Measurements from ENCODE around the gene CHAT. TPM values are rescaled to one million over a fixed set of nuclear protein-coding genes. Genes with fewer than 3 reads are reported as not detected.

Gene CHAT
- total RNA-seq, 2 donors from 2014 or later = 0.40 TPM; not detected in 1

- H3K4me3 ChIP-seq = no peak overlapping the region
- intact Hi-C loops (cut with DNase I) = no loop called here
- WGBS = 75% methylated on average over 6 of the region's 6 CpGs
These were observed 97.1 kb downstream of the CHAT start for GRCh38 chr10:49710966-49711365.

DNA sequence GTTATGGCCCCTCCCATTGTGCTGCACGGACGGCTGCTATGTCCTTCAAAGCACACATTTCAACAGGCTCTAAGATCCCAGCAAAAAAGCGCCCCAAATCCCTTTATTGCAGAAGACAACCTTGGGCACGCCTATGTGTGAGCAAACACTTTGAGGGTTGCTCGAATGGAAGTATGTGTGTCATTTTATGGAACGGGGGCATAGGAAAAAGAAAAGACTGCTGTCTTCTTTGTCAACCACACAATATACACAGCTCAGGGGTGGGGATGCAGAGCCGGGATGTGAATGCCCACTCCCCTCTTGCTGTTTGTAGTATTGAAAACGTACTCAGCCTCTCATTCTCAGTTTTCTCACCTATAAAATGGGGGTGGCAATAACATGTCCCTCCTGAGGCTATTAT lies 97.6 kb downstream of the CHAT start:
- Histone ChIP-seq H3K4me1 (replicated peaks) (no peaks in the 10 kb centered on the region), H3K27ac (no peak overlapping the region), H3K4me3 (no peak overlapping the region), H3K9me3 (no peaks in the 10 kb centered on the region), H3K36me3 (no peaks in the 10 kb centered on the region), H3K27me3 (replicated peaks; ENCODE audit: insufficient read depth) (no peaks in the 10 kb centered on the region)
- 29% methylated on average over 8 of the region's 8 CpGs for WGBS
- TF ChIP-seq POLR2AphosphoS5 (IDR thresholded peaks at IDR 0.05) = no peak
- no peak for TF ChIP-seq CTCF (IDR thresholded peaks at IDR 0.05)
- no peak for TF ChIP-seq POLR2A (IDR thresholded peaks at IDR 0.05)
- intact Hi-C loops (cut with DNase I) = no loop called here
- no peak for DNase-seq (ENCODE audit: low spot score)

More at GRCh38 chr10:49710966-49711365, 97.1 kb downstream of the CHAT start:
- no peaks in the 10 kb centered on the region for H3K9me3 ChIP-seq
- H3K27me3 ChIP-seq (replicated peaks; ENCODE audit: insufficient read depth) = no peaks in the 10 kb centered on the region
- TF ChIP-seq POLR2A (IDR thresholded peaks at IDR 0.05) (no peak), CTCF (IDR thresholded peaks at IDR 0.05) (no peak), POLR2AphosphoS5 (IDR thresholded peaks at IDR 0.05) (no peak)
- no peak overlapping the region for H3K27ac ChIP-seq
- H3K4me1 ChIP-seq (replicated peaks) = no peaks in the 10 kb centered on the region
- no peak for DNase-seq (ENCODE audit: low spot score)
- no peaks in the 10 kb centered on the region for H3K36me3 ChIP-seq

- TF ChIP-seq POLR2AphosphoS5 (IDR thresholded peaks at IDR 0.05) (no peak), CTCF (IDR thresholded peaks at IDR 0.05) (no peak), POLR2A (IDR thresholded peaks at IDR 0.05) (no peak)
- Histone ChIP-seq H3K4me1 (replicated peaks) (no peaks in the 10 kb centered on the region), H3K27ac (no peak overlapping the region), H3K4me3 (no peak overlapping the region), H3K36me3 (no peaks in the 10 kb centered on the region), H3K9me3 (no peaks in the 10 kb centered on the region), H3K27me3 (replicated peaks; ENCODE audit: insufficient read depth) (no peaks in the 10 kb centered on the region)
- 76% methylated on average over 5 of the region's 5 CpGs for WGBS
- DNase-seq (ENCODE audit: low spot score) = no peak
- intact Hi-C loops (cut with DNase I) = no loop called here
These were observed 99.4 kb downstream of the CHAT start for GRCh38 chr10:49713266-49713665.

Other genes with a start within 250 kb of the CHAT start
- gene DRGX, start 217.9 kb upstream of the CHAT start, total RNA-seq = not detected
- gene ERCC6, start 74.9 kb upstream of the CHAT start, total RNA-seq = 10 to 100 TPM; 18.5 to 45.5 TPM
- not detected for gene SLC18A3, start 3.7 kb upstream of the CHAT start, total RNA-seq
- 1 to 10 TPM in 1 of 2 donors, not detected in 1; 1.5 TPM for gene C10orf53, start 65.6 kb downstream of the CHAT start, total RNA-seq
- 1 to 10 TPM; 3.3 to 8.5 TPM for gene OGDHL, start 148.3 kb downstream of the CHAT start, total RNA-seq